CD8-positive, alpha-beta memory T cell (primary cell): ENCODE data around the gene SEC61A2. TPM values are rescaled to one million over a fixed set of nuclear protein-coding genes. Genes with fewer than 3 reads are reported as not detected.

ENCODE experiments used
- CTCF ChIA-PET: fragments of 350-600 bp; sonication (Branson Sonifier 250); formaldehyde crosslinking; loops from one replicate; lab custom pipeline; 2021; ENCODE audit warnings: antibody characterized with exemption; lab: Charles Lee
- POLR2A ChIA-PET: fragments of 350-600 bp; sonication (Branson Sonifier 250); formaldehyde crosslinking; loops from one replicate; lab custom pipeline; 2021; ENCODE audit warnings: antibody characterized with exemption; lab: Charles Lee
- DNase-seq, 5 donors: peaks; one replicate each; pipeline versions ENCODE4 v3.0.0 to v3.0.0-alpha.2; 2020 to 2022; ENCODE audit warnings: mixed read lengths in 1 of 5
- H3K27ac ChIP-seq: one replicate; pipeline ENCODE4 v1.7.0; 2013; ENCODE audit warnings: low read depth, mild to moderate bottlenecking, low read length, moderate library complexity
- H3K27me3 ChIP-seq: 2 replicates; pipeline ENCODE4 v1.7.0; 2013; ENCODE audit warnings: low read length, mild to moderate bottlenecking; ENCODE audit not compliant: insufficient read depth, poor library complexity, severe bottlenecking
- H3K36me3 ChIP-seq: 2 replicates; pipeline ENCODE4 v1.7.0; 2013; ENCODE audit warnings: mild to moderate bottlenecking, low read length, moderate library complexity; ENCODE audit not compliant: insufficient read depth
- H3K4me1 ChIP-seq: 2 replicates; pipeline ENCODE4 v1.7.0; 2013; ENCODE audit warnings: mild to moderate bottlenecking, low read length, moderate library complexity; ENCODE audit not compliant: insufficient read depth
- H3K4me3 ChIP-seq: 2 replicates; pipeline ENCODE4 v1.7.0; 2013; ENCODE audit warnings: mild to moderate bottlenecking, low read length
- H3K9me3 ChIP-seq: 2 replicates; pipeline ENCODE4 v1.7.0; 2013; ENCODE audit warnings: mild to moderate bottlenecking, low read length
- H3K27ac Mint-ChIP-seq, 8 donors: one replicate each; pipeline ENCODE4 v1.8.0; 2020 to 2021; ENCODE audit warnings: mixed read lengths in 8 of 8, mild to moderate bottlenecking in 6 of 8, inconsistent platforms in 3 of 8, moderate library complexity in 3 of 8
- H3K27me3 Mint-ChIP-seq, 2 donors: one replicate each; pipeline ENCODE4 v1.8.0; 2020 to 2021; ENCODE audit warnings: mixed read lengths in 2 of 2, mild to moderate bottlenecking in 1 of 2, moderate library complexity in 1 of 2
- H3K36me3 Mint-ChIP-seq, 3 donors: one replicate each; pipeline ENCODE4 v1.8.0; 2020 to 2021; ENCODE audit warnings: mixed read lengths in 3 of 3, inconsistent platforms in 1 of 3, mild to moderate bottlenecking in 1 of 3
- H3K4me1 Mint-ChIP-seq, 3 donors: one replicate each; pipeline ENCODE4 v1.8.0; 2020 to 2021; ENCODE audit warnings: mixed read lengths in 3 of 3, inconsistent platforms in 1 of 3, mild to moderate bottlenecking in 1 of 3
- H3K4me3 Mint-ChIP-seq, 7 donors: one replicate each; pipeline ENCODE4 v1.8.0; 2020 to 2021; ENCODE audit warnings: mixed read lengths in 7 of 7, mild to moderate bottlenecking in 6 of 7, moderate library complexity in 4 of 7, inconsistent platforms in 2 of 7
- H3K9me3 Mint-ChIP-seq, 5 donors: one replicate each; pipeline ENCODE4 v1.8.0; 2020 to 2022; ENCODE audit warnings: mixed read lengths in 5 of 5, mild to moderate bottlenecking in 3 of 5, moderate library complexity in 2 of 5, inconsistent platforms in 1 of 5
- polyA plus RNA-seq: library from polyadenylated mRNA; unstranded; fragments of 300-500 nt; fragmentation: Illumina TruSeq; gene quantifications from one replicate; pipeline ENCODE4 v1.2.3, GENCODE V29; 2021
- total RNA-seq, 2 experiments: library from RNA; stranded (reverse); gene quantifications; one replicate each; pipeline ENCODE4 v1.2.3, GENCODE V29; 2021

SEC61A2 gene
- total and polyA plus RNA-seq, 3 experiments from 2014 or later = 2.5 to 13.6 (median 12.5) TPM

DNA sequence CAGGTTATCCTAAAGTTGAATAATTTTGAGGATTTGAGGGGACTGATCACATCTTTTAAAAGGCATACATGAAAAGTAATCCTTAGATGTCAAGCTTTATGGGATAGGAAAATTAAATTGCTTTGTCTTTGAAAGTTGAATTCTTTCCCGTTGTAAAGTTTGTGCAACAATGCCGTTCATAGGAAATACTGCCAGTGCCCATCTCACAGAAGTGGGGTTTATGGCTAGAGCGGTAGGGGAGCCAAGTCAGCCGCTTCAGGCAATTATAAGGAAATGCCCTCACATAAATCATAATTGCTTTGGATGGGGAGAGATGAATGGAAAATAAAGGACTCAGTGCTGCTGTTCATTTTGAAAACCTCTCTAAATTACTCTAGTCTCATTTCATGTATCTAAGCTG is 84.6 kb downstream of the SEC61A2 start:
- H3K4me1 ChIP-seq = no peaks in the 10 kb centered on the region
- H3K9me3 ChIP-seq = no peaks in the 10 kb centered on the region
- H3K27ac Mint-ChIP-seq = peak overlapping the region in 5 of 8 donors; percentile 9 to 85 (median 30)
- no peak overlapping the region for H3K4me3 ChIP-seq
- no peaks in the 10 kb centered on the region for H3K27me3 Mint-ChIP-seq
- no peak for DNase-seq
- H3K27ac ChIP-seq = no peak overlapping the region
- peaks cover 24% of the 10 kb centered on the region for H3K36me3 ChIP-seq
- ChIA-PET POLR2A (interaction anchor here (0.7 to 1.4 kb wide), 2 partner anchors 18 to 890 kb away, joined by 3 to 9 read pairs; partner anchors contain the start of genes CDC123 and NUDT5), CTCF (interaction anchor here (0.7 to 2.6 kb wide), 16 partner anchors 11 to 501 kb away, joined by 3 to 14 read pairs (median 4); partner anchors contain the start of genes CDC123 and NUDT5)
- no peaks in the 10 kb centered on the region for H3K9me3 Mint-ChIP-seq
- peaks cover 7 to 74% (median 18%) of the 10 kb centered on the region in 3 donors for H3K36me3 Mint-ChIP-seq
- H3K4me3 Mint-ChIP-seq = no peak overlapping the region
- peaks cover 17 to 35% (median 22%) of the 10 kb centered on the region in 3 donors for H3K4me1 Mint-ChIP-seq
- no peaks in the 10 kb centered on the region for H3K27me3 ChIP-seq

DNA sequence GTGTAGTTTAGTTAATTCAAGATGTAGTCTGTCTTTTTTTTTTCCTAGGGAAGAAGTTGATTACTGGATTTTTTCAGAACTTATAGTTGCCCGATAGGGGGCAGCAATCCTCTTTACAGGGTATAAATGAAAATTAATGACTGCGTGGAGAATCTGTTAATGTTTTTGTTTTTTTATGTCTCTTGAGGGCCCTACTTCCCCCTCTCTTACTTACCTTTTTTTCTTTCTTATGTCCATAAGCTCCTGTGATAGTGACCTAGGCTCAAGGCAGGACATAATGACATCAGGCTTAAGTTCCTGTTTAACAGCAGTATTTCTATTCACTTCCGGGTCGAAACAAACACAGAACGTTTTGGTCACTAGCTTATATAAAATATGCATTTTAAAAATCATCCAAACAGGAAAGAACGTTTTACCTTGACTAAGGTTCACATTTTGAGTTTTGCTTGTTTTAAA is 85.3 kb downstream of the SEC61A2 start:
- Histone ChIP-seq H3K36me3 (peaks cover 27% of the 10 kb centered on the region), H3K27ac (no peak overlapping the region), H3K4me1 (no peaks in the 10 kb centered on the region), H3K4me3 (no peak overlapping the region), H3K9me3 (no peaks in the 10 kb centered on the region), H3K27me3 (no peaks in the 10 kb centered on the region)
- peak in 4 of 5 donors; percentile 26 to 50 (median 31) for DNase-seq
- Mint-ChIP-seq H3K4me3 (peak overlapping the region in 6 of 7 donors; percentile 19 to 71 (median 64)), H3K27me3 (no peaks in the 10 kb centered on the region), H3K9me3 (no peaks in the 10 kb centered on the region), H3K4me1 (peaks cover 17 to 34% (median 21%) of the 10 kb centered on the region in 3 donors), H3K36me3 (peaks cover 7 to 74% (median 18%) of the 10 kb centered on the region in 3 donors), H3K27ac (peak overlapping the region; percentile 15 to 96 (median 84))
- ChIA-PET CTCF (interaction anchor here (0.6 to 2.6 kb wide), 22 partner anchors 11 to 687 kb away, joined by 3 to 14 read pairs (median 4); partner anchors contain the start of genes CDC123 and NUDT5), POLR2A (interaction anchor here (0.7 to 1.4 kb wide), 2 partner anchors 19 to 889 kb away, joined by 3 to 9 read pairs; partner anchors contain the start of genes CDC123 and NUDT5)

Other genes starting within 250 kb of the SEC61A2 start
- gene UPF2, start 86.9 kb upstream of the SEC61A2 start, total RNA-seq = 10 to 100 TPM; 39.8 to 42.4 TPM
- 18.5 TPM for gene UPF2, start 86.9 kb upstream of the SEC61A2 start, polyA plus RNA-seq
- 10 to 100 TPM; 11.1 to 13.9 TPM for gene DHTKD1, start 60.7 kb upstream of the SEC61A2 start, total RNA-seq
- gene DHTKD1, start 60.7 kb upstream of the SEC61A2 start, polyA plus RNA-seq = 9.2 TPM
- 100 to 1,000 TPM; 119 to 125 TPM for gene NUDT5, start 66.2 kb downstream of the SEC61A2 start, total RNA-seq
- 61.4 TPM for gene NUDT5, start 66.2 kb downstream of the SEC61A2 start, polyA plus RNA-seq
- gene CDC123, start 66.5 kb downstream of the SEC61A2 start, total RNA-seq = 100 to 1,000 TPM; 161 to 162 TPM
- 97.5 TPM for gene CDC123, start 66.5 kb downstream of the SEC61A2 start, polyA plus RNA-seq
- gene CAMK1D, start 219.9 kb downstream of the SEC61A2 start, total RNA-seq = 10 to 100 TPM in 1 of 2 experiments, 1 to 10 TPM in 1; 8.9 to 10.0 TPM
- 15.1 TPM for gene CAMK1D, start 219.9 kb downstream of the SEC61A2 start, polyA plus RNA-seq